Astrocyte (in vitro differentiated cells and primary cell): Measurements from ENCODE around the gene MAPKAP1. TPM values are rescaled to one million over a fixed set of nuclear protein-coding genes. Genes with fewer than 3 reads are reported as not detected.

Experiments
- DNase-seq: peaks from one replicate; pipeline ENCODE4 v3.0.0-alpha.2; 2010; ENCODE audit warnings: low read depth
- FAIRE-seq: peaks from 2 replicates; lab custom pipeline; 2011; peaks lifted over from hg19 to GRCh38; lab: Jason Lieb, UNC
- H2AFZ ChIP-seq: 2 replicates; pipeline ENCODE4 v1.6.0; 2012; ENCODE audit warnings: low read depth, low read length, inconsistent platforms
- H3K27ac ChIP-seq: 2 replicates; pipeline ENCODE4 v1.5.1; 2011; ENCODE audit warnings: low read depth, low read length, inconsistent platforms
- H3K27me3 ChIP-seq: 2 replicates; pipeline ENCODE4 v1.6.0; 2011; ENCODE audit warnings: low read length, inconsistent platforms; ENCODE audit not compliant: insufficient read depth
- H3K36me3 ChIP-seq: 2 replicates; pipeline ENCODE4 v1.5.1; 2011; ENCODE audit warnings: low read length, inconsistent platforms; ENCODE audit not compliant: insufficient read depth
- H3K4me1 ChIP-seq: 2 replicates; pipeline ENCODE4 v1.5.1; 2011; ENCODE audit warnings: low read length, inconsistent platforms; ENCODE audit not compliant: insufficient read depth
- H3K4me2 ChIP-seq: 2 replicates; pipeline ENCODE4 v1.6.0; 2012; ENCODE audit warnings: low read length, inconsistent platforms
- H3K4me3 ChIP-seq: 2 replicates; pipeline ENCODE4 v1.5.1; 2011; ENCODE audit warnings: low read depth, mild to moderate bottlenecking, low read length, inconsistent platforms; ENCODE audit not compliant: insufficient read depth
- H3K79me2 ChIP-seq: 2 replicates; pipeline ENCODE4 v1.6.0; 2012; ENCODE audit warnings: mild to moderate bottlenecking, low read length, inconsistent platforms; ENCODE audit not compliant: insufficient read depth
- H3K9ac ChIP-seq: 2 replicates; pipeline ENCODE4 v1.6.0; 2012; ENCODE audit warnings: mild to moderate bottlenecking, low read length, inconsistent platforms
- H3K9me3 ChIP-seq: 2 replicates; pipeline ENCODE4 v1.5.1; 2012; ENCODE audit warnings: low read depth, mild to moderate bottlenecking, low read length, inconsistent platforms; ENCODE audit not compliant: insufficient read depth
- H4K20me1 ChIP-seq: 2 replicates; pipeline ENCODE4 v1.6.0; 2012; ENCODE audit warnings: low read length, inconsistent platforms; ENCODE audit not compliant: insufficient read depth
- H3K27ac Mint-ChIP-seq: one replicate; pipeline ENCODE4 v1.8.0; 2021; ENCODE audit warnings: mild to moderate bottlenecking, mixed read lengths; ENCODE audit not compliant: unreplicated experiment
- H3K27me3 Mint-ChIP-seq: one replicate; pipeline ENCODE4 v1.8.0; 2021; ENCODE audit warnings: low read depth, mixed read lengths; ENCODE audit not compliant: unreplicated experiment
- H3K36me3 Mint-ChIP-seq: one replicate; pipeline ENCODE4 v1.8.0; 2021; ENCODE audit warnings: low read depth, mixed read lengths; ENCODE audit not compliant: unreplicated experiment
- H3K4me1 Mint-ChIP-seq: one replicate; pipeline ENCODE4 v1.8.0; 2021; ENCODE audit warnings: low read depth, mixed read lengths; ENCODE audit not compliant: unreplicated experiment
- H3K4me3 Mint-ChIP-seq: one replicate; pipeline ENCODE4 v1.8.0; 2021; ENCODE audit warnings: mild to moderate bottlenecking, moderate library complexity, mixed read lengths; ENCODE audit not compliant: unreplicated experiment
- H3K9me3 Mint-ChIP-seq: one replicate; pipeline ENCODE4 v1.8.0; 2021; ENCODE audit warnings: mild to moderate bottlenecking, mixed read lengths; ENCODE audit not compliant: unreplicated experiment
- EZH2 ChIP-seq: IDR thresholded peaks from 2 replicates; pipeline ENCODE4 v1.6.1; 2012; ENCODE audit warnings: mild to moderate bottlenecking, low read length, inconsistent platforms; ENCODE audit not compliant: insufficient read depth
- total RNA-seq: library from RNA; stranded (reverse); gene quantifications from 2 replicates; pipeline ENCODE4 v1.2.1, GENCODE V29; 2021
- TF ChIP-seq, protein P1 (sequence below): IDR thresholded peaks from 2 replicates; pipeline ENCODE4 v1.5.1; 2011; ENCODE audit warnings: low read depth, mild to moderate bottlenecking, inconsistent platforms, low read length, moderate library complexity; ENCODE audit not compliant: insufficient read depth

MAPKAP1 gene
- total RNA-seq, 1 donor from 2014 or later, result 109 TPM

- peaks cover 22% of the 10 kb centered on the region for H3K4me1 Mint-ChIP-seq
These were observed 193.2 kb downstream of the MAPKAP1 start for GRCh38 chr9:125513668-125514413.

DNA sequence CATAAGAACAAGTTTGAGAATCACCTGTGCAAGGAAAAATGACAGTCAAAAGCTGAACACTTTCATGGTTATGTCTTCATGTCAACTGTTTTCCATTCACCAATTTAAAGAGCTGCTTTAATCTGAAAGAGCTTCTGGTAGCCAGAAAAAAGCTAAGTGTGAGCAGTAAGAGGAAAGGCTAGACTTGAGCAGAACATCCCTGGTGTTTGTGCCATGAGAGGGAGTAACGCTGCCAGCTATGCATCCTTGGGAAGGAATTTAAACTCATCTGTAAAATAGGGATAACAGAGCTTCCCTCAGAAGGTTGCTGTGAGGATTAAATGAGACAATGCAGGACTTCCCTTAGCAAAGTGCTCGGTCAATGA, 193.7 kb downstream of the MAPKAP1 start:
- H2AFZ ChIP-seq, result no peak overlapping the region
- no peaks in the 10 kb centered on the region for H3K36me3 ChIP-seq
- H3K4me3 ChIP-seq, result peak overlapping the region; percentile 48
- DNase-seq (no peak), FAIRE-seq (no peak)
- no peaks in the 10 kb centered on the region for H3K9me3 Mint-ChIP-seq
- H3K79me2 ChIP-seq, result peaks cover 6% of the 10 kb centered on the region
- H3K27ac ChIP-seq, result peak overlapping the region; percentile 65
- peak overlapping the region; percentile 64 for H3K4me3 Mint-ChIP-seq
- H3K27ac Mint-ChIP-seq, result peak overlapping the region; percentile 77
- H3K4me1 Mint-ChIP-seq, result peaks cover 22% of the 10 kb centered on the region
- no peaks in the 10 kb centered on the region for H3K27me3 ChIP-seq
- peak overlapping the region; percentile 89 for H3K4me2 ChIP-seq
- peak overlapping the region; percentile 63 for H3K9ac ChIP-seq
- no peaks in the 10 kb centered on the region for H3K9me3 ChIP-seq
- TF ChIP-seq, protein P1, sequence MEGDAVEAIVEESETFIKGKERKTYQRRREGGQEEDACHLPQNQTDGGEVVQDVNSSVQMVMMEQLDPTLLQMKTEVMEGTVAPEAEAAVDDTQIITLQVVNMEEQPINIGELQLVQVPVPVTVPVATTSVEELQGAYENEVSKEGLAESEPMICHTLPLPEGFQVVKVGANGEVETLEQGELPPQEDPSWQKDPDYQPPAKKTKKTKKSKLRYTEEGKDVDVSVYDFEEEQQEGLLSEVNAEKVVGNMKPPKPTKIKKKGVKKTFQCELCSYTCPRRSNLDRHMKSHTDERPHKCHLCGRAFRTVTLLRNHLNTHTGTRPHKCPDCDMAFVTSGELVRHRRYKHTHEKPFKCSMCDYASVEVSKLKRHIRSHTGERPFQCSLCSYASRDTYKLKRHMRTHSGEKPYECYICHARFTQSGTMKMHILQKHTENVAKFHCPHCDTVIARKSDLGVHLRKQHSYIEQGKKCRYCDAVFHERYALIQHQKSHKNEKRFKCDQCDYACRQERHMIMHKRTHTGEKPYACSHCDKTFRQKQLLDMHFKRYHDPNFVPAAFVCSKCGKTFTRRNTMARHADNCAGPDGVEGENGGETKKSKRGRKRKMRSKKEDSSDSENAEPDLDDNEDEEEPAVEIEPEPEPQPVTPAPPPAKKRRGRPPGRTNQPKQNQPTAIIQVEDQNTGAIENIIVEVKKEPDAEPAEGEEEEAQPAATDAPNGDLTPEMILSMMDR, result no peak
- no peak for TF ChIP-seq EZH2
- H3K27me3 Mint-ChIP-seq, result no peaks in the 10 kb centered on the region
- no peaks in the 10 kb centered on the region for H4K20me1 ChIP-seq
- peaks cover 4% of the 10 kb centered on the region for H3K36me3 Mint-ChIP-seq
- H3K4me1 ChIP-seq, result peaks cover 16% of the 10 kb centered on the region

More at GRCh38 chr9:125513668-125514413, 193.2 kb downstream of the MAPKAP1 start:
- Histone ChIP-seq H3K79me2 (peaks cover 6% of the 10 kb centered on the region), H3K27ac (peak overlapping the region; percentile 65), H3K9ac (peak overlapping the region; percentile 63), H3K4me2 (peak overlapping the region; percentile 89), H4K20me1 (no peaks in the 10 kb centered on the region), H3K9me3 (no peaks in the 10 kb centered on the region), H3K4me3 (peak overlapping the region; percentile 48), H3K27me3 (no peaks in the 10 kb centered on the region), H3K36me3 (no peaks in the 10 kb centered on the region), H2AFZ (no peak overlapping the region), H3K4me1 (peaks cover 16% of the 10 kb centered on the region)
- H3K36me3 Mint-ChIP-seq, result peaks cover 4% of the 10 kb centered on the region
- DNase-seq (peak; percentile 88), FAIRE-seq (no peak)
- peak overlapping the region; percentile 64 for H3K4me3 Mint-ChIP-seq
- no peaks in the 10 kb centered on the region for H3K27me3 Mint-ChIP-seq
- TF ChIP-seq EZH2, result no peak
- TF ChIP-seq, protein P1, result no peak
- H3K27ac Mint-ChIP-seq, result peak overlapping the region; percentile 77
- H3K9me3 Mint-ChIP-seq, result no peaks in the 10 kb centered on the region
